Stimulated activated CD8-positive, alpha-beta memory T cell treated with anti-CD3 and anti-CD28 coated beads, Interleukin-4, amount 100 ng/mL, for 24 hours (primary cell): Measurements from ENCODE around the gene HPSE2.
"Not testable (repeated sequence)": the region's sequence is repeated elsewhere in the genome, so short reads cannot be mapped to it uniquely, and the experiment has no call there.

Experiments
- DNase-seq: peaks from one replicate; pipeline ENCODE4 v3.0.0-alpha.2; 2020; ENCODE audit warnings: low read depth

HPSE2 gene

GRCh38 chr10:98919899-98920298 lies 315.8 kb downstream of the HPSE2 start:
- no peak for DNase-seq

- no peak for DNase-seq
Observed at GRCh38 chr10:98917828-98918227, 317.8 kb downstream of the HPSE2 start.

- DNase-seq: no peak
Observed at GRCh38 chr10:98916526-98917125, 319.0 kb downstream of the HPSE2 start.

- no peak for DNase-seq
Observed at GRCh38 chr10:98915911-98916310, 319.7 kb downstream of the HPSE2 start.

GRCh38 chr10:98910546-98910945 lies 325.1 kb downstream of the HPSE2 start:
- DNase-seq: no peak

GRCh38 chr10:98910048-98910447 lies 325.6 kb downstream of the HPSE2 start:
- DNase-seq: no peak

DNA sequence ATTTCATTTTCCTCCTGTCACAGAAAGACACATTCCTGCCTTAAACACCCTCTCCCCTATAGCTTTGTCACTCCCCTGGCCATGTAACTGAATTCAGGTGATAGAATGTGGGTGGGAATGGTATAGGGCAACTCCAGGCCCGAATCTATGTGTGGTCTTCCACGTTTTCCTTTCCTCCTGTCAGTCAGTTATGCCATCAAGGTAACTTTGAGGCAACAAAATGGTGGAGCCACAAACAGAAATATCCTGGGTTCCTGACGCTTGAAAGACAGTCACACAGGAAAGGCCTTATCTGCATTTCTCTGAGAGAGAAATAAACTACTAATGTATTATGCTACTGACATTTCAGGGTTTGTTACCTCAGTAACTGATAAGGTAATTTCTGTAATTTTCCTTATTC lies 326.8 kb downstream of the HPSE2 start:
- DNase-seq: no peak

DNA sequence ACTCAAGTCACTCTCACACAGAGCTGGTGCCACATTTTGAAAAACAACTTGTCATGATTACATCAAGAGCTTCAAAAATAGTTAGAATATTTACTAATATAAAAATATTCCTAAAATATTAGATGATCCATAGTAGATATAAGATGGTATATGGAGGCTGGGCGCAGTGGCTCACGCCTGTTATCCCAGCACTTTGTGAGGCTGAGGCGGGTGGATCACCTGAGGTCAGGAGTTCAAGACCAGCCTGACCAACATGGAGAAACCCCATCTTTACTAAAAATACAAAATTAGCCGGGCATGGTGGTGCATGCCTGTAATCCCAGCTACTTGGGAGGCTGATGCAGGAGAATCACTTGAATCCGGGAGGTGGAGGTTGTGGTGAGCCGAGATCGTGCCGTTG lies 327.4 kb downstream of the HPSE2 start:
- DNase-seq: not testable (repeated sequence)

GRCh38 chr10:98901441-98902110 lies 334.1 kb downstream of the HPSE2 start:
- DNase-seq: no peak

GRCh38 chr10:98899018-98899417 lies 336.6 kb downstream of the HPSE2 start:
- DNase-seq: no peak

GRCh38 chr10:98892523-98892922 lies 343.1 kb downstream of the HPSE2 start:
- DNase-seq: no peak

DNA sequence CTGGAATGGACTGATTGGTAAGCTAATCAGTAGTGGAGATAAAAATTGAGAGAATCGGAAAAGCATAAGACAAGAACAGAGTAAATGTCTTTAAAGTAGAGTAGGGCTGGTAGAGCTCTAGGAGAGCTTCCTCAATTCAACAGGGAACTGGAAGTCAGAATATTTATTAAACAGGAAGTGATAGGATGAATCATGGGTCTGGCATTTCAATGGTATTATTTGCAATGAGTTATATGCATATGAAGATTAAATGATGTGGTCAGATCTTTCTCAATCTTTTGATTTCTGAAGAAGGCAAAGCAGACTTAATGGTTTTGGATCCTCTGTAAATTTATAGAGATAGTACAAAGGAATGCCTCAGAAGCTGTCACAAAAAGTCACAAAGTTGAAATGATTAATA lies 349.0 kb downstream of the HPSE2 start:
- DNase-seq: no peak

DNA sequence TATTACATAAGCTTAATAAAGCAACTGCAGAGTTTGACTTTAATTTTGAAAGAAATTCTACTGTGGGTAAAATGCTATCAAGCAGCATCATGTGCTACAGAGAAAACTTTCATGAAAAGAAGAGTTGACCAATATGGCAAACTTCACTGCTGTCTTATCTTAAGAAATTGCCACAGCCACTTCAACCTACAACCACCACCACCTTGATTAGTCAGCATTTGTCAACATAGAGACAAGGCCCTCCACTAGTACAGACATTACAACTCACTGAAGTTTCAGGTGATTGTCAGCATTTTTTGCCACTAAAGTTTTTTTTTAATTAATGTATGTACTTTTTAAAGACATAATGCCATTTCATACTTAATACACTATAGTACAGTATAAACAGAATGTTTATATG lies 350.3 kb downstream of the HPSE2 start:
- no peak for DNase-seq

DNA sequence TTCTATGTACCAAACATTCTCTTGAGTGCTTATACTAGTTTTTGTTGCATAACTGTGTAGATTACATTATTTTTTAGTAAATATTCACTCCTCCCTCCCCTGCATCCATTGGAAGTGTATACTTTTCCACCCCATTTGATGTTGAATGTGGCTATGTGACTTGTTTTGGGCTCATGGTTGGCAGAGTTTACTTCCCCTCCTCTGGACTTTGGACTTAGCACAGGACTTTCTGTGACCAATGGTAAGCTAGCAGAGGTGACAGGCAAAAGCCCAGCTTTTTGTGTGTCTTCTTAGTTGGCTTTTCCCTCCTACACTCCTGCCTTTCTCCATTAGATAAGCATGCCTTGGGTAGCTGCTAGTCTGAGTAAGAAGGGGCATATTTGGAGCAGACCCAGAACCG lies 353.9 kb downstream of the HPSE2 start:
- DNase-seq: no peak

GRCh38 chr10:98880971-98881370 lies 354.7 kb downstream of the HPSE2 start:
- DNase-seq: no peak

DNA sequence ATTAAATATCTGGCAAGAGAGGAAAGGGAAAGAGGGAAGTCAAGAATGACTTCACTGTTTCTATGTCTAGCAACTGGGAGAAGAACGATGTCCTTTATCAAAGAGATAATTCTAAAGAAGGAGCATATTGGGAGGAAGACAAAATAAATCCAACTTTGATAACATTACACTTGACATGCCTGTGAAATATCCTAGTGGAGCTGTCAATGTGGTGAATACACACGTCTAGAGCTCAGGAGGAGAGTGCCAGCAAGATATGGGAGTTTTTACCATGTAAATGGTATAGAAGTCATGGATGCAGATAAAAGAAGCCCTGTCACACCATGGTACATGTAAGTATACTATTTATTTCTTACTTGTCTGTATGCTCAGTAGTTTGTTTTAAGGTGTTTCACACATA lies 356.7 kb downstream of the HPSE2 start:
- DNase-seq: no peak

- DNase-seq: no peak
Observed at GRCh38 chr10:98878418-98878817, 357.2 kb downstream of the HPSE2 start.

GRCh38 chr10:98861962-98862361 lies 373.7 kb downstream of the HPSE2 start:
- DNase-seq: no peak

DNA sequence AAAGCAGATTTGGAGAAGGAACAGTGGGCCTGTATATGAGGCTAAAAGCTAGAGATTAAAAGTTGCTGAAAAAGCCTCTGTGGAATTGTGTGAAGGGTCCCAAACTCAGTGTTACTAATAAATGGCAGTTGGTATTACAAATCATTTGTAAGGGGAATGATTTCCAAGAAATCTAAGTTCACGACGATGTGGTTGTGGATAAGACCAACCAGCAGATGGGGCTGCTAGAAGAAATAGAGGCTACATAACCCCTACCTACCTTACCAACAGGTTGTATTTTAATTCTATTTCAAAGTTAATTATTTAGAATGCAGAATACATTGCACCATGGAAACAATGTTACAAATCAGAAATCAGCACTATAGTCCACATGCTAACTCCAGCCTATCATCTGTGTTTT lies 377.1 kb downstream of the HPSE2 start:
- no peak for DNase-seq

- DNase-seq: no peak
Observed at GRCh38 chr10:98855403-98856189, 380.1 kb downstream of the HPSE2 start.

- DNase-seq: no peak
Observed at GRCh38 chr10:98852686-98853085, 383.0 kb downstream of the HPSE2 start.

DNA sequence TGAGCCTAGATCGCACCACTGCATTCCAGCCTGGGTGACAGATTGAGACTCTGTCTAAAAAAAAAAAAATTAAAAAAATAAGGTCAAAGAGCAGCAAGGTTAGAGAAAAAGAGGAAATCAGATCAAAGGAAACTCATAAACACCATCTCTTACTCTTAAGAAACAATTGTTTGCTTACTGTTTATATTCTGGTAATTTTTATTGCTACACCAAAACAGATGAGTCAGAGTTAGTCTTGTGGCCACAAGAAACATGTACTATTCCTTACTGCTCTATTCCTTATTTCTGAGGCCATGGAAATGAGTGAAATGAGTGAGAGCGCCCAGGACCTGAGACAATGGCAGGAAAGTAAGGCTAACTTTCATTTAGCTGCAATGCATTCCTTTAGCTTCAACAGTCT lies 387.3 kb downstream of the HPSE2 start:
- DNase-seq: no peak

- no peak for DNase-seq
Observed at GRCh38 chr10:98846787-98847186, 388.9 kb downstream of the HPSE2 start.
